GM19463 (cell line): Measurements from ENCODE around the gene TMBIM1.
"Not testable (repeated sequence)": the region's sequence is repeated elsewhere in the genome, so short reads cannot be mapped to it uniquely, and the experiment has no call there.

Source experiments
- ATAC-seq: cut with Tn5 transposase; IDR thresholded peaks from one replicate; pipeline ENCODE4 v1.9.1; 2021; ENCODE audit warnings: mild to moderate bottlenecking, moderate library complexity; ENCODE audit not compliant: unreplicated experiment

TMBIM1 gene

GRCh38 chr2:218273214-218273907 lies 18.9 kb downstream of the TMBIM1 start:
- ATAC-seq = not testable (repeated sequence)

- peak; percentile 19 for ATAC-seq
These were observed 19.6 kb downstream of the TMBIM1 start for GRCh38 chr2:218272531-218273212.

- ATAC-seq = no peak
These were observed 20.3 kb downstream of the TMBIM1 start for GRCh38 chr2:218271865-218272530.

- no peak for ATAC-seq
These were observed 20.9 kb downstream of the TMBIM1 start for GRCh38 chr2:218271487-218271797.

GRCh38 chr2:218270721-218271486 lies 21.4 kb downstream of the TMBIM1 start:
- no peak for ATAC-seq

- ATAC-seq = peak; percentile 87
These were observed 22.2 kb downstream of the TMBIM1 start, which contains the start of the genes AAMP and PNKD for GRCh38 chr2:218269900-218270720. Gene AAMP (minus strand): TSS chr2:218270137. CDS start chr2:218270086, 51 bp downstream. Gene PNKD (plus strand): TSS chr2:218270519. CDS start chr2:218270536, 17 bp downstream.

- no peak for ATAC-seq
These were observed 25.0 kb downstream of the TMBIM1 start for GRCh38 chr2:218267259-218267658.

GRCh38 chr2:218266316-218266979 lies 25.9 kb downstream of the TMBIM1 start:
- no peak for ATAC-seq

GRCh38 chr2:218265626-218266025 lies 26.7 kb downstream of the TMBIM1 start:
- ATAC-seq = no peak

- ATAC-seq = no peak
These were observed 27.3 kb downstream of the TMBIM1 start for GRCh38 chr2:218264773-218265561.

GRCh38 chr2:218263817-218264641 lies 28.3 kb downstream of the TMBIM1 start:
- ATAC-seq = no peak

GRCh38 chr2:218262631-218263586 lies 29.4 kb downstream of the TMBIM1 start:
- no peak for ATAC-seq

- ATAC-seq = no peak
These were observed 30.1 kb downstream of the TMBIM1 start for GRCh38 chr2:218262237-218262600.

GRCh38 chr2:218261423-218262236 lies 30.7 kb downstream of the TMBIM1 start:
- no peak for ATAC-seq

GRCh38 chr2:218260742-218261422 lies 31.4 kb downstream of the TMBIM1 start, which contains the start of gene GPBAR1:
Gene GPBAR1 (plus strand): TSS chr2:218261015. CDS start chr2:218262725, 1,710 bp downstream.
- no peak for ATAC-seq
